PC-3 (cell line): ENCODE measurements around the gene ZNF789.

Experiments used
- CTCF ChIP-seq: fragments of 300-600 bp; sonication (generic); conservative IDR thresholded peaks from 2 replicates; pipeline ENCODE4 v1.5.1; 2017; ENCODE audit warnings: antibody characterized with exemption, low read depth, mild to moderate bottlenecking, low read length
- EZH2 ChIP-seq: fragments of 300-600 bp; sonication (generic); IDR thresholded peaks from one replicate; pipeline ENCODE4 v1.6.1; 2017; ENCODE audit warnings: antibody characterized with exemption, mild to moderate bottlenecking, low read length; ENCODE audit not compliant: unreplicated experiment
- EZH2phosphoT487 ChIP-seq: fragments of 300-600 bp; sonication (generic); IDR thresholded peaks from 2 replicates; pipeline ENCODE4 v1.6.1; 2018; ENCODE audit warnings: mild to moderate bottlenecking, antibody characterized with exemption, low read length, borderline replicate concordance

DNA sequence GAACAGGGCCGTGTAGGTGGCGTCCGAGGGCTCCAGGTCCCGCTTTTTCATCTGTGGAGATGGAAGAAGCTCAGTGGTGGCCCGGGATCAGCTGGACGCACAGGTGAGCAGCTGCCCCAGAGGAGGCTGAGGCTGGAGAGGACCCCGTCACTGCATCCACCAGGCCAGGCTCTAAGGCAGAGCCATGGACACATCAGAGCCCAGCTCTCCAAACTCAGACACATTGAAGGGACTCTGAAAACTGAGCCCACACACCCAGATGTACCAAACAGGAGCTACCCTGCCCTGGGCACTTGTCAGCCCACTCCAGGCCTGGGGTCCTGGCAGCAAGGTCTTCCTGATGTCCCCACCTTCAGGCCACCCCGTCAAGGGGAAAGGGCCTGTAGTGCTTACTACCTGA, 42.9 kb upstream of the ZNF789 start:
- TF ChIP-seq CTCF (no peak), EZH2 (no peak), EZH2phosphoT487 (no peak)
